ENCODE measurements around the gene FAM227A.
"Not testable (repeated sequence)": the region's sequence is repeated elsewhere in the genome, so short reads cannot be mapped to it uniquely, and the experiment has no call there.

Gene FAM227A

GRCh38 chr22:38611559-38611958 is 44.6 kb downstream of the FAM227A start:
- DNase-seq (ENCODE audit: low read depth): no peak

GRCh38 chr22:38610234-38610633 is 46.0 kb downstream of the FAM227A start:
- no peak for DNase-seq (ENCODE audit: low read depth)

GRCh38 chr22:38608992-38609750 is 47.0 kb downstream of the FAM227A start:
- no peak for DNase-seq (ENCODE audit: low read depth)

- DNase-seq (ENCODE audit: low read depth): no peak
Observed at GRCh38 chr22:38607680-38608079, 48.5 kb downstream of the FAM227A start.

- DNase-seq (ENCODE audit: low read depth): no peak
Observed at GRCh38 chr22:38602166-38602565, 54.0 kb downstream of the FAM227A start.

GRCh38 chr22:38601221-38601764 is 54.9 kb downstream of the FAM227A start:
- no peak for DNase-seq (ENCODE audit: low read depth)

GRCh38 chr22:38599466-38599865 is 56.7 kb downstream of the FAM227A start:
- DNase-seq (ENCODE audit: low read depth): no peak

- not testable (repeated sequence) for DNase-seq (ENCODE audit: low read depth)
Observed at GRCh38 chr22:38582923-38583322, 73.3 kb downstream of the FAM227A start.

- no peak for DNase-seq (ENCODE audit: low read depth)
Observed at GRCh38 chr22:38578505-38578904, 77.7 kb downstream of the FAM227A start.

- DNase-seq (ENCODE audit: low read depth): no peak
Observed at GRCh38 chr22:38572065-38572464, 84.1 kb downstream of the FAM227A start.

GRCh38 chr22:38570779-38571364 is 85.3 kb downstream of the FAM227A start:
- DNase-seq (ENCODE audit: low read depth): no peak

- peak; percentile 68 for DNase-seq (ENCODE audit: low read depth)
Observed at GRCh38 chr22:38569972-38570778, 86.0 kb downstream of the FAM227A start, which contains the start of gene DMC1. TSS of gene DMC1 (minus strand) at chr22:38570183. CDS start at chr22:38568256, 1,927 bp downstream.

GRCh38 chr22:38569181-38569971 is 86.8 kb downstream of the FAM227A start:
- no peak for DNase-seq (ENCODE audit: low read depth)

- no peak for DNase-seq (ENCODE audit: low read depth)
Observed at GRCh38 chr22:38567531-38568285, 88.5 kb downstream of the FAM227A start.

GRCh38 chr22:38566726-38567504 is 89.3 kb downstream of the FAM227A start:
- DNase-seq (ENCODE audit: low read depth): no peak

- DNase-seq (ENCODE audit: low read depth): no peak
Observed at GRCh38 chr22:38565441-38565840, 90.8 kb downstream of the FAM227A start.

- no peak for DNase-seq (ENCODE audit: low read depth)
Observed at GRCh38 chr22:38564669-38565068, 91.5 kb downstream of the FAM227A start.

GRCh38 chr22:38554281-38554680 is 101.9 kb downstream of the FAM227A start:
- DNase-seq (ENCODE audit: low read depth): peak; percentile 59

- DNase-seq (ENCODE audit: low read depth): no peak
Observed at GRCh38 chr22:38549101-38549894, 106.9 kb downstream of the FAM227A start.

All from HS-5 (cell line).